ENCODE measurements around the gene WWC2.

GRCh38 chr4:183073838-183074145 lies 25.3 kb upstream of the WWC2 start:
- TF ChIP-seq EZH2phosphoT487 (IDR thresholded peaks at IDR 0.05; ENCODE audit: insufficient read depth, low read depth) (no peak), EZH2 (IDR thresholded peaks at IDR 0.05; ENCODE audit: insufficient read depth, poor library complexity, severe bottlenecking) (no peak)
